ENCODE measurements around the gene LAGE3. TPM values are rescaled to one million over a fixed set of nuclear protein-coding genes. Genes with fewer than 3 reads are reported as not detected.

Gene LAGE3
- total and polyA plus RNA-seq, 9 donors, result 2.7 to 39.3 (median 22.9) TPM

DNA sequence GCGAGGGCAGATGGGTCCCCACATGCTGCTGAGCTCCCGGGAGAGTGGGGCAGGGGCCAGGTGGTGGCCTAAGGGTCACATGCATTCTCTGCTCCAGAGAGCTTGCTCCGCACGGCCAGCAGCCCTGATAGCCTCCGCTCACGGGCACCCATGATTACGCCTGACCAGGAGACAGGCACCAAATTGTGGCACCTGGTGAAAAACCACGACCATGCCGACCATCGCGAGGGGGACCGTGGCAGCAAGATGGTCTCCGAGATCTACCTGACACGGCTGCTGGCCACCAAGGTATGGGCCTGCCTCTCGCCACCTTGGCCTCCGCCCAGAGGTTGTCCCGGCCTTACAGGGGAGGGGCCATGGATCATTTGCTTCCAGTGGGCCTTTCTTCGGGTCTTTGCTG, 9.2 kb downstream of the LAGE3 start:
- Histone ChIP-seq H3K4me3 (no peak overlapping the region), H3K27me3 (no peaks in the 10 kb centered on the region), H3K9me3 (no peaks in the 10 kb centered on the region), H3K27ac (no peak overlapping the region), H3K36me3 (no peaks in the 10 kb centered on the region), H3K4me1 (ENCODE audit: insufficient read depth) (no peaks in the 10 kb centered on the region)
- intact Hi-C loops (cut with DNase I), result no loop called here
- TF ChIP-seq POLR2A (IDR thresholded peaks at IDR 0.05) (no peak), CTCF (IDR thresholded peaks at IDR 0.05) (no peak), EP300 (IDR thresholded peaks at IDR 0.05) (no peak)
- no peak for DNase-seq
- WGBS, 3 donors, result 86 to 90% (median 88%) methylated on average over 18 of the region's 18 CpGs

- Histone ChIP-seq H3K4me3 (no peak overlapping the region), H3K36me3 (no peaks in the 10 kb centered on the region), H3K4me1 (ENCODE audit: insufficient read depth) (no peaks in the 10 kb centered on the region), H3K27ac (no peak overlapping the region), H3K9me3 (no peaks in the 10 kb centered on the region), H3K27me3 (no peaks in the 10 kb centered on the region)
- no peak for TF ChIP-seq POLR2A (IDR thresholded peaks at IDR 0.05)
- no peak for DNase-seq
- 83 to 88% (median 83%) methylated on average over 9 of the region's 9 CpGs for WGBS, 3 donors
- intact Hi-C loops (cut with DNase I), result no loop called here
Observed at GRCh38 chrX:154469114-154469513, 10.0 kb downstream of the LAGE3 start.

DNA sequence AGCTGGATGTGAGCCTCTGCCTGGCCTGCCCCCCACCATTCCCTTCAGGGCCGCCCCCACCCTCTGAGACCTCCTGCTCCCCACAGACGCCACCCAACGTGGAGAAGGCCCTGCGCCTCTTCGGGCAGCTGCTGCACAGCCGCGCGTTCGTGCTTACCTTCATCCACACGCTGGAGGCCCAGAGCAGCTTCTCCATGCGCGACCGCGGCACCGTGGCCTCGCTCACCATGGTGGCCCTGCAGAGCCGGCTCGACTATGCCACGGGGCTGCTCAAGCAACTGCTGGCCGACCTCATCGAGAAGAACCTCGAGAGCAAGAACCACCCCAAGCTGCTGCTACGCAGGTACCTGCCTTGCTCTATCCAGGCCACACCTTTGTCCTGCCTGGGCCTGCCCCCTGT, 10.9 kb downstream of the LAGE3 start:
- no peaks in the 10 kb centered on the region for H3K9me3 ChIP-seq
- no peaks in the 10 kb centered on the region for H3K27me3 ChIP-seq
- TF ChIP-seq CTCF (IDR thresholded peaks at IDR 0.05), result no peak
- TF ChIP-seq EP300 (IDR thresholded peaks at IDR 0.05), result no peak
- TF ChIP-seq POLR2A (IDR thresholded peaks at IDR 0.05), result no peak
- no peak overlapping the region for H3K27ac ChIP-seq
- H3K36me3 ChIP-seq, result no peaks in the 10 kb centered on the region
- WGBS, 3 donors, result 93 to 95% (median 93%) methylated on average over 23 of the region's 23 CpGs
- no peaks in the 10 kb centered on the region for H3K4me1 ChIP-seq (ENCODE audit: insufficient read depth)
- no peak for DNase-seq
- H3K4me3 ChIP-seq, result no peak overlapping the region
- intact Hi-C loops (cut with DNase I), result no loop called here

- Histone ChIP-seq H3K27me3 (no peaks in the 10 kb centered on the region), H3K36me3 (no peaks in the 10 kb centered on the region), H3K9me3 (no peaks in the 10 kb centered on the region), H3K27ac (no peak overlapping the region), H3K4me1 (ENCODE audit: insufficient read depth) (no peaks in the 10 kb centered on the region), H3K4me3 (no peak overlapping the region)
- WGBS, 3 donors, result 92 to 93% (median 92%) methylated on average over 13 to 21 of the region's 21 CpGs
- DNase-seq, result no peak
- intact Hi-C loops (cut with DNase I), result no loop called here
- no peak for TF ChIP-seq POLR2A (IDR thresholded peaks at IDR 0.05)
- TF ChIP-seq EP300 (IDR thresholded peaks at IDR 0.05), result no peak
- no peak for TF ChIP-seq CTCF (IDR thresholded peaks at IDR 0.05)
Observed at GRCh38 chrX:154467556-154467955, 11.5 kb downstream of the LAGE3 start.

GRCh38 chrX:154466907-154467306, 12.2 kb downstream of the LAGE3 start:
- intact Hi-C loops (cut with DNase I), result no loop called here
- Histone ChIP-seq H3K27me3 (no peaks in the 10 kb centered on the region), H3K9me3 (no peaks in the 10 kb centered on the region), H3K27ac (no peak overlapping the region), H3K4me1 (ENCODE audit: insufficient read depth) (no peaks in the 10 kb centered on the region), H3K4me3 (no peak overlapping the region), H3K36me3 (no peaks in the 10 kb centered on the region)
- DNase-seq, result no peak
- WGBS, 3 donors, result 89 to 95% (median 91%) methylated on average over 14 to 15 of the region's 15 CpGs
- TF ChIP-seq POLR2A (IDR thresholded peaks at IDR 0.05) (no peak), CTCF (IDR thresholded peaks at IDR 0.05) (no peak), EP300 (IDR thresholded peaks at IDR 0.05) (no peak)

Measured in ovary (tissue), 9 donors.